CD1c-positive myeloid dendritic cell (primary cell): ENCODE data around the gene PRPS1.
"Not testable (repeated sequence)": the region's sequence is repeated elsewhere in the genome, so short reads cannot be mapped to it uniquely, and the experiment has no call there.

Experiments used
- DNase-seq: peaks from one replicate; pipeline ENCODE4 v3.0.0-alpha.2; 2016; ENCODE audit errors: extremely low spot score

Gene PRPS1

GRCh38 chrX:107627838-107628661 lies at the start of gene PRPS1:
PRPS1 (plus strand) TSS chrX:107628510; CDS start chrX:107628629, 119 bp downstream.
- peak; percentile 93 for DNase-seq

- no peak for DNase-seq
These were observed 48.4 kb upstream of the PRPS1 start for GRCh38 chrX:107579956-107580355.

- DNase-seq = no peak
These were observed 46.4 kb upstream of the PRPS1 start for GRCh38 chrX:107581923-107582322.

GRCh38 chrX:107589243-107589642 lies 39.1 kb upstream of the PRPS1 start:
- no peak for DNase-seq

- DNase-seq = no peak
These were observed 31.7 kb upstream of the PRPS1 start for GRCh38 chrX:107596651-107597050.

- DNase-seq = no peak
These were observed 31.0 kb upstream of the PRPS1 start for GRCh38 chrX:107597264-107597663.

GRCh38 chrX:107597791-107598190 lies 30.5 kb upstream of the PRPS1 start:
- no peak for DNase-seq

- DNase-seq = no peak
These were observed 28.9 kb upstream of the PRPS1 start for GRCh38 chrX:107599450-107599861.

- DNase-seq = no peak
These were observed 27.9 kb upstream of the PRPS1 start for GRCh38 chrX:107600366-107600765.

GRCh38 chrX:107601326-107601725 lies 27.0 kb upstream of the PRPS1 start:
- DNase-seq = no peak

- DNase-seq = no peak
These were observed 26.6 kb upstream of the PRPS1 start for GRCh38 chrX:107601759-107602158.

- DNase-seq = no peak
These were observed 25.5 kb upstream of the PRPS1 start for GRCh38 chrX:107602694-107603239.

- DNase-seq = no peak
These were observed 24.7 kb upstream of the PRPS1 start for GRCh38 chrX:107603429-107604159.

GRCh38 chrX:107609061-107609460 lies 19.2 kb upstream of the PRPS1 start:
- DNase-seq = not testable (repeated sequence)

- DNase-seq = peak; percentile 7
These were observed 17.6 kb upstream of the PRPS1 start for GRCh38 chrX:107610667-107611066.

- no peak for DNase-seq
These were observed 8.4 kb upstream of the PRPS1 start for GRCh38 chrX:107619885-107620322.

- no peak for DNase-seq
These were observed 3.4 kb upstream of the PRPS1 start for GRCh38 chrX:107624893-107625292.

GRCh38 chrX:107625739-107626138 lies 2.6 kb upstream of the PRPS1 start:
- peak; percentile 34 for DNase-seq

GRCh38 chrX:107626481-107626880 lies 1.8 kb upstream of the PRPS1 start:
- no peak for DNase-seq

- no peak for DNase-seq
These were observed 1.4 kb upstream of the PRPS1 start for GRCh38 chrX:107626916-107627315.

GRCh38 chrX:107628662-107629539 lies 591 bp downstream of the PRPS1 start:
- peak; percentile 57 for DNase-seq

- DNase-seq = no peak
These were observed 1.2 kb downstream of the PRPS1 start for GRCh38 chrX:107629540-107629909.
